Breast epithelium (tissue), 3 donors: ENCODE results near the gene NRIP1.

Source experiments
- POLR2A ChIP-seq: fragments of 450-650 bp; IDR thresholded peaks from one replicate; pipeline ENCODE4 v1.6.1; 2016; ENCODE audit warnings: antibody characterized with exemption, mild to moderate bottlenecking, moderate library complexity
- TF ChIP-seq, protein P1 (sequence below), 3 donors: fragments of 450-650 bp; IDR thresholded peaks; one replicate each; pipeline ENCODE4 v1.5.1; 2016 to 2017; ENCODE audit warnings: antibody characterized with exemption in 3 of 3, mild to moderate bottlenecking in 3 of 3, moderate library complexity in 3 of 3

- TF ChIP-seq, protein P1, sequence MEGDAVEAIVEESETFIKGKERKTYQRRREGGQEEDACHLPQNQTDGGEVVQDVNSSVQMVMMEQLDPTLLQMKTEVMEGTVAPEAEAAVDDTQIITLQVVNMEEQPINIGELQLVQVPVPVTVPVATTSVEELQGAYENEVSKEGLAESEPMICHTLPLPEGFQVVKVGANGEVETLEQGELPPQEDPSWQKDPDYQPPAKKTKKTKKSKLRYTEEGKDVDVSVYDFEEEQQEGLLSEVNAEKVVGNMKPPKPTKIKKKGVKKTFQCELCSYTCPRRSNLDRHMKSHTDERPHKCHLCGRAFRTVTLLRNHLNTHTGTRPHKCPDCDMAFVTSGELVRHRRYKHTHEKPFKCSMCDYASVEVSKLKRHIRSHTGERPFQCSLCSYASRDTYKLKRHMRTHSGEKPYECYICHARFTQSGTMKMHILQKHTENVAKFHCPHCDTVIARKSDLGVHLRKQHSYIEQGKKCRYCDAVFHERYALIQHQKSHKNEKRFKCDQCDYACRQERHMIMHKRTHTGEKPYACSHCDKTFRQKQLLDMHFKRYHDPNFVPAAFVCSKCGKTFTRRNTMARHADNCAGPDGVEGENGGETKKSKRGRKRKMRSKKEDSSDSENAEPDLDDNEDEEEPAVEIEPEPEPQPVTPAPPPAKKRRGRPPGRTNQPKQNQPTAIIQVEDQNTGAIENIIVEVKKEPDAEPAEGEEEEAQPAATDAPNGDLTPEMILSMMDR (IDR thresholded peaks at IDR 0.05): no peak
- TF ChIP-seq POLR2A: no peak
Observed at GRCh38 chr21:15020797-15021196, 44.0 kb downstream of the NRIP1 start.
